HG02885 (cell line): ENCODE results near the gene P2RY13.

Experiments used
- ATAC-seq: cut with Tn5 transposase; IDR thresholded peaks from one replicate; pipeline ENCODE4 v1.9.1; 2021; ENCODE audit warnings: mild to moderate bottlenecking; ENCODE audit not compliant: unreplicated experiment, poor library complexity

Gene P2RY13

DNA sequence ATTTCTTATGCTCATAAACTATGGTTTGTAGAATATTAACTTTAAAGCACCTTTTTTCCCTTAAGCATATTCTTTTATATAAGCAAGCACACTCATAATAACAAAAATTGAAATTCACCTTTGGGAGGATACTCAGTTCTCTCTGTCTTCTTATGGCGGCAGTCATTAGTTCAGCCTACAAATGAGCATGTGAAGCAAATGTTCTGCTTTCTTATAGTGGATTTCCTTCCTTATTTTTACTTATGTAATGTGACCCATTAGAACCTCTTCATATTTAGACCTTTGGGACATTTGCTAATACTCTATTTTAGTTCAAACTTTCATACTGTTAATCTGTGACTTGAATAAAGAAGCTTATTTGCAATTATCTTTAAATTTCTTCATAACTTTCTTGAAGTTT lies at the start of gene P2RY13:
TSS of gene P2RY13 (minus strand) at position 187 of the 400 bp plus-strand sequence. CDS start at position 166, 21 bp downstream.
- no peak for ATAC-seq

DNA sequence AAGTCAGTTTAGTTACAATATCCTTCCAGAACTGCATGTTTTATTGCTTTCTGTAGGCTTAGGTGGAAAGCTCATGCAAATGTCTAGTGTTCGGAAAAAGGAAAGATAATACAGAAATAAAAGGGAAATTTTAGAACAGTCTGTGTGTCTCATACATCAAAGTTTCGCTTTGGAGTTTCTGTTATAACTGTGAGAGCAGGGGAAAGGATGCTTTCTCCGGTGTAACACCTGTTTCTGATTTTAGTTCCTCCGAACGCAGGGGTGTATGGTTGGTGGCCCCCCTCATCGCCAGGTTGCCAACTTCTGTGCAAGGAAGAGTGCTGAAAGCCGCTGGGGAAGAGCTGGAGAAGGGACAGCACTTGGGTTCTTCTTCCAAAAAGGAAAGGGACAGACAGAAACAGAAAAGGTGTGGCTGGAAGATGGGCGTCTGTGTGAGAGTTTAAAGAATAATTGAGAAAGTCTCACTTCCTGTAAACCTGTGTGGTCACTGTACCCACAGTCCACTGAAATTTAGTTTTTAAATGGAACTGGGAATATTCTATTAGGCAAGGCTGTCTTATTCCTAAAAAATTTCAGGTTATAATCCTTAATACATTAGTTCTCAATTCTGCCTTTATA lies 48.5 kb upstream of the P2RY13 start:
- peak; percentile 73 for ATAC-seq

DNA sequence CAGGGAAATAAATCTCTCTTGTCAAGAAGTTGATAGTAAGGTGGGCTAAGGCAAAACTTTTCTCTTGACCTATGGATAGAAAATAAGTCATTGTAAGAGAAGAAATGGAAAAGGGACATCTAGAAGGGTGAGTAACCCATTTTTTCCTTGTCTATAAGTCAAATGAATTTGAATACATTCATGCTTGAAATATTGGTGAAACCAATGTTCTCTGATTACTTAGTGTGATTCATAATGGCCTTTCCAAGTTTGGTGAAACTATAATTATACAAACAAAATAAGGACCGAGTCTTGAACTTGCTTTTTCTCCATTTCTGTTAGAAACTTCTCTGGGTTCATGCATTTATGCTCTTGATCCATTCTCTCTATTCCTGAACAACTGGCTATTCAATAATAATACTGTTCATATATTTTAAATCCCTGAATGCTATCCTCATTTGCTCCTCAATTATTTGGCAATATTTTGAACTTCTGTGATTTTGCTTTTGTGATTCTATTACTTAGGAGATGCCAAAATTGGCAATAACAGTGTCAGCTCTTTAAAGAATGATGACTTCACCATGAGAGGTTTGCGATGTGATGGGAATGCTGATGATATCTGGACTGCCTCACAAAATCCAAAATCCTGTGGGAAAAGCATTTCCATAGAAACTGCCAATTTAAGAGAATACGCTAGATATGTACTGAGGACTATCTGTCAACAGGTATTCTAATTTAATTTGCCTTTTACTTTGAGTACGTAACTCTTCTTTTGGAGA lies 42.9 kb upstream of the P2RY13 start:
- ATAC-seq, result no peak

DNA sequence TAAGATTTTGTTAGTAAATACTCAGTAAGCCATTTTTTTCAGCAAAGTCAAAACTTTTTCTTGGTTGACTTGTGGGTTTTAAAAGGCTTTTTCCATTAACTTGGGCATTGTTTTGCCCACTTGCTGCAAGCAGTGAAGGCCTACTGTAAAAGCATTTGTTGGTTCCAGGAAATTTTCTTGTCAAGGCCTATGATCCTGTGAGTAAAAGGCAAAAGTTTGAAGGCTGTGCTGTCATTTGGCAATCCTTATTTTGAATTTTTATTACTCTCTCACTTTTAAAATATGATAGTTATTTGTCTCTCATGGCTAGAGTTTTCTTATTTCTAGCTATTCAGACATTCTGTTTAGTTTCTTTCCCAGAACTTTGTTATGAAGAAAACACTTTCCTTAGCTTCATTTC lies 42.2 kb upstream of the P2RY13 start:
- no peak for ATAC-seq

DNA sequence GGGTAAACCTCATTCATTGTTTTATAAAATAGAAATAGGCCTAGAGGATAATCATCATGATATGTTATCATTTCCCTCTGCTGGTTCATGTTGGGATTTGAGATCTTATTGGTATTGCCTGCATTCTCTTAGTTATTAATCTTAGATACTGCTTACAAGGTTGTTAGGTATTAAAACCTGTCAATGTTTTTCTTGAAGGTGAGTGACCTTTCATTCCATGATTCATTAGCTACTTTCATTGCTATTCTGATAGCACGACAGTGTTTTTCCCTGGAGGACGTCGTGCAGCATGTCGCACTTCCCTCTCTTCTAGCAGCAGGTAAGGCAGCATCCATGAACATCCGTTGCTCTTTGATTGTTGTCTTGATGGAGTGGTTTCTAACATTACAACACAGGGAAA lies 38.1 kb upstream of the P2RY13 start:
- ATAC-seq, result no peak

DNA sequence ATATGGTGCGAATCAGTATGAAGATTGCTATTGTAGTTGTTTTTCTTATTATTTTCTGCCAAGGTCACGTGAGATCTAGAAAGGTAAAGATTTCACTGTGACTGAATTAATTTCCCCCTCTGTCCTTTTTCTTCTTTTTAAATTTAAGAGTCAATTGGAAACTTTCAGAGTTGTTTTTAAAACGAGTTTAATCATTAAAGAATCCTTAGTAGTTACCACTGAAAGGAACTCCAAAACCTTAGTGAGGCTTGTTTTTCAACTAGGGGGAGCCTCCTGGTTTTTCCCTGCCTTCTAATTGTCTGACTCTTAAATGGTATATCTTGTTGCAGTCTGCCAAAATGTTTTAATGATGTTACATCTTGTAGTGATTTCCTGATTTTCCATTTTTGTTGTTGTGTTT lies 37.6 kb upstream of the P2RY13 start:
- no peak for ATAC-seq

DNA sequence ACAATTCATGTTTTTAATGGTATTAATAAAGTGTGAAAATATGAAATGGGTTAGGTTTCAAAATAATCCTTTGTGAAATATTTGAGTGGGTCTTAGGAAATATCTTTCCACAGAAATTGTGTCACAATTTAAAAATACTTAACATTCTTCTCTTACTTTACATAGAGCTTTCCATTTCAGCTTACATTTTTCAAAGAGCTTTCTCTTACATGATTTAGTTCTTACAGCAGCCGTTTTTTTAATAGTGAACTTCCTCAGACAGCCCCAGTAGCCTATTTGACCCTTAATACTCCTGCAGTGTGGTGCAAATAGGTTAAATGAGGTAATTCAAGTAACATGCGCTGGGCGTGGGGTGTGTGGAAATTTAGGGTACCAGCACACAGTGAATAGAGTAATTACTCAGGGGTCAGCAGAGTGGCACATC lies 33.4 kb upstream of the P2RY13 start:
- ATAC-seq, result no peak

DNA sequence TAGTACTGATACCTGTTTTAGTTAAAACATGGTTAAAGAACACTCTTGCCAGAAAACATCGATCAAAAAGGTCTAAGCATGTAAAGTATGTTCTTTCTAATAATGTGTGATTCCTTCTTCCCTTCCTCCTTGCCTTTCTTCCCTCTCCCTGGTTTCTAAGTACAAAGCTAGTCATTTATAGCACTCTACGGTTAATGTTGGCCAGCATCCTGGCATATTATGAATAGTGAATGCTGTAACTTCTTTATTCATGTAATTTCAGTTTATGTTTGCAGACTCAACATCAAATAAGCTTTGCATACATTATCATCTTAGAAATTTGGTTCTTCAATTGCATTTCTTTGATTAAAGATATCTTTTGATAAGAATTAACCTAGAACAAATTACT lies 28.1 kb upstream of the P2RY13 start:
- no peak for ATAC-seq

DNA sequence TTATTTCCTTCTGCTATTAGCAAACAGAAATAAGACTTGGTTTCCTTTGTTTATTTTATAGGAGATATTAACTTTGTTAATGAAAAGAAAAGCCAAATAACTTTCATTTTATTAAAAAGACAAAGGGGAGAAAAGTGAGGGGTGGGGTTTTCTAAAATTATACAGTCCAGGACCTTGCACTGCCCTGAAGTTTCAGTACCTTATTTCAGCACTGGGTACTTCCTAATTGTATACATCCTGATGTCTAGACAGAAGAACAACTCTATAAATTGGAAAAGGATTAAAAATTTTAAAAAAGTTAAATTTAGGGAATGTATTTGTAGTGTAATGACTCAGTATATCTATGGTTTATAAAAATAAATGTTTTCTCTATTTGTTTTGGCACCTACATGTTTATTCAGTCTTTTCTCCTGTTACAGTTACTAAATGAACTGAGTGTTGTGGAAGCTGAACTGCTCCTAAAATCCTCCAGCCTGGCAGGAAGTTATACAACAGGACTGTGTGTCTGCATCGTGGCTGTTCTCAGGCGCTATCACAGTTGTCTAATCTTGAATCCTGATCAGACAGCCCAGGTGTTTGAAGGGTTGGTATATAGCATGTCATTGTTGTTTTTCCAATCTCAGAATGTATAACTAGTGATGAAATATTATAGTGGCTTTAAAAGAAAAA lies 27.6 kb upstream of the P2RY13 start:
- ATAC-seq, result no peak

DNA sequence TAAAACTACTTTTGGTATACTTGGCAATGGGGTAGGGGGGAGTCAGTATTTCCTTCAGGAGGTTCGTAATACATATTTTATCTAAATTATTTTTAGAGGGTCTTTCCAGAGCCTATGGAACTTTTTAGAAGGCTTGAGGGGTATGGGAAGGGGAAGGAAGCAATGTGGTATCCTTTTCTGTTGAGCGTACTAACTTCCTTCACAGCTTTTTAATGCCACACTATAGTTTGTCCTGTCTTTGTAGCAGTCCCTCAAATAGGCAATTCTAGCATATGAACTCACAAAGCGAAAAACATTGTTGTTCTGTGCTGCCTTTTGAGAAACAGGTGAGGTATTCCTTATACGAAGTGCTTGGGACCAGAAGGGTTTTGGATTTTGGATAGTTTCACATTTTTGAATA lies 22.3 kb upstream of the P2RY13 start:
- ATAC-seq, result peak; percentile 23

DNA sequence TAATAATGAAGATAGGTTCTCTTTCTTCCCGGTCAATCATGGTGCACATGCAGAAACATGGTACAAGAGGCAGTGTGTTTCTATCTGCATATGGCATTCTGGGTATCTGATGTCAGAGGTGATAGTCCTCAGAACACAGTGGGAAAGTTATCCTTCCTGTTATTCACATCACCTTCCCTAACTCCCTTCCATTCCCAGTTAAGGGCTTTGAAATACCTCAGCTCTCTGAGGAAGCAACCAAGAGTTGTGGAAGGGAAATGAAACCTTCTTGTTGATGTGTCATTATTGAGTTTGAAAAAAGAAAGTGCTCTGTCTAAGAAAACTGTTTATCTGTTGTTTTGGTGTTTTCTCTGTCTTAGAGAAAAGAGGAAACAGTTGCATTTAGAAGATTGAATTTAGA lies 21.9 kb upstream of the P2RY13 start:
- peak; percentile 94 for ATAC-seq

DNA sequence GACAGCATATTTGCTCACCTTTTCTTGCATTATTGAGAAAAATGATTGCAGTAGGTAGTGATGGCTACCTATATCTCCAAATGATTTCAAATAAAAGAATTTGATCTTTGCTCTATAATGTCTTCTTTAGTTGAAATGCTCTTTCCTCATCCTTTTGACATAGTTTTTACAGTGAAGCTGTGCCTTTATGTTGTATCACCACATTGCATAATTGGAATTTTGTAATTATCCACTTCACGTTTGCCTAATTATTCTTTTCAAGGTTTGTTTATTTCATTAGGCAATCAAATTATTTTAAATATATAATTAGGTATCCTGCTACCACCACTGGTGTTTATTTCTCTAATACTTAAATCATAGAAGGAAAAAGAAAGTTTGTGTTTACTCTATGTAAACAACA lies 21.3 kb upstream of the P2RY13 start:
- no peak for ATAC-seq

DNA sequence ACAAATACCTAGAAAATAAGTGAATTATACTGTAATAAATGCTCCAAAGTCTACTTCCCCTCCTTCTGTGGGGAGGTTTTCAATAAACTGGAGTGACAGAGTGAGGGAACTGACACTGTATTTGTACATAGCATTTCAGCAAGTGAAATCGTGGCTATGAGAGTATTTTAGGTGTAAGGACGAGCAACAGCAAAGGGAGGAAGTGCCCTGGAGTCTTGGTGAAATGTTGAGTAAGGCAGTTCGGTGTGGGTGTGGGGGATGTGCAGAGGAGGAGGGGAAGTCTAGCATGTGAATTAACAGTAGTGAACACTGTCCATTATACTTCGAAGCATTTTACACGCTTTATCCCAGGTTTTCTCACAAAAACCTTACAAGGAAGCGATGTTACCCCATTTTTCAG lies 18.1 kb upstream of the P2RY13 start:
- ATAC-seq, result no peak

DNA sequence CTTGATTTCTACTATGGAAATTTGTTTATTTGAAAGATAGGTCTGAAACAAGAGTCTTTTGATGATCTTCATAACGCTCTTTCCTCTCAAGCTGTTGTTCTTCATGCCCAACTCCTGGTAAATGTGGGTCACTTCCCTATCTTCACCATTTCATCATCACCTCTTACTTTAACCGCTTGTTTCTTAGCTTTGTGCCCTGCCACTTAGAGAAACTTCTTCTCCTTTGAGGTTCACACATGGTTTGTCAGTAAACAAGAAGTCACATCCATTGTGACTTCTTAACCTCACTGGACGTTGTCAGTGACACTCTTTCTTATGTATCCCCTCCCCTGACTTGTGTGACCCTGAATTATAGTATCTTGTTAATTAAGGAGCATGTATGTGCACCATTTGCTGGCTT lies 16.9 kb upstream of the P2RY13 start:
- no peak for ATAC-seq

DNA sequence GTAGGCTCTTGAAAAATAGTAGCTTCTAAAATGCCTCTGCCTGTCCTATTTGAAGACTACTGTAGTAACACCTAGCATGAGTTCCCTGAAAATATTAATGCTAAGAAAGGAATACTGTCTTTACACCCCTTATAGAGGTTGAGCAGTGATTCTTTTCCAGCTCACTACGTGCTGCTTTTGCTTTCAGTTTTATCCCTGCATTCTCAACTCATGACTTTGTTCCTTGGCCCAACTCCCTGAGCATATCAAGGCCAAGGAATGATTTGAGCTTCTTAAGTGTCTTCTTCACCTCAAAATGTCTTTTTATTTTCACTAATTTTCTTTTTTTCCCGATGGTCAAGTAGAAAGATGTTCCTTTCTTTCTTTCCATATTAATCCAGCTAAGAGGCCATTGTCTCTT lies 16.5 kb upstream of the P2RY13 start:
- no peak for ATAC-seq

DNA sequence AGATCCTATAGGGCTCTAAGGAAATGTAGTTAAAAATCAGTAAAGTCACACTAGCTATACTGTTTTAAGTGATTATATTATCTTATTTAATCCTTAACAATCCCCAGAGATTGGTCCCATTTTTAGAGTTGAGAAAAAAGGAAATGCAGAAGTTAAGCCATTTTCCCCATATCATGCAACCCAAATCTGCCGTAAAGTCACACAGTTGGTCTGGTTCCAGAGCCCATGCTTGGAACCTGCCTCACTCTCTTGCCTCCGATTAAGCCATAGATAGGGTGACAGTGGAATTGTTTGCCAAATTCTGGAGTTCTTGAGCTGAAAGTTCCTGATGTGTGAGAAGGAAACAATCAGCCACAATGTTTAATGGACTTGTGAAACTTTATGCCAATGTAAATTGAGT lies 2.3 kb upstream of the P2RY13 start:
- ATAC-seq, result no peak

DNA sequence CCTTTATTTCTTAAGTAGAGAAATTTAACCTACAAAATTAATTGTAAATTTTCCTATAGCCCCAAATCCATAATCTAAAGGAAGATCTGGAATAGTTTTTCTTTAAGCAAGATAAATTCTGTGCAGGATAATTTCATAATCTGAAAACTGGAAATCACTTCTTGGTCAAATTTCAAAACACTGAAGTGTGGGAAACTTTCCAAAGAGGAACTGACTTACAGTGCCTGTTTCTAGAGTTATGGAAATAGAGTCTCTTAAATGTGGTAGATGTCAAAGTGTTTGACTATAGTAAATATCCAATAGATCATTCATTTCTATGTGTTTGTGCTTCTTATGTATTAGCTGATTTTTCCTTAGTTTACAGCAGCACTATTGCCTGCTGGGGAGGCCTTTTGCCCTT lies 1.6 kb upstream of the P2RY13 start:
- no peak for ATAC-seq

DNA sequence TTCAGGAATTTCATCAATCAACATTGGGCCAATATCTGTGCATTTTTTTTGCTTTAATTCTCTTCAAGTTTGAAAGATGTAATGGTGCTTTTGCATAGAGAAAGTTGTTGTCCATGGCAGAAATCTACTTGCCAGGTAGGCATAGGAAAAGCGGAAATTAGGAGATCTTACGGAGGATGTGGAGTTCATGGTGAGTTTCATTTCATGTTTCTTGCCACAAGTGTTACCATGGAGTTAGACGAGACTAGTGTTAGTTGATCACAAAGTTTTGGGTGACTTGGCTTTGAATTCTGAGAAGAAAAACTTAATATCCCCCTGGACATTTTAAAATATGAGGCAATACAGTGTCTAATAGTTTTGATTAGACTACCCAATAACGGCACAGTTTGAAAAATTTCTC lies 1.0 kb upstream of the P2RY13 start:
- no peak for ATAC-seq

DNA sequence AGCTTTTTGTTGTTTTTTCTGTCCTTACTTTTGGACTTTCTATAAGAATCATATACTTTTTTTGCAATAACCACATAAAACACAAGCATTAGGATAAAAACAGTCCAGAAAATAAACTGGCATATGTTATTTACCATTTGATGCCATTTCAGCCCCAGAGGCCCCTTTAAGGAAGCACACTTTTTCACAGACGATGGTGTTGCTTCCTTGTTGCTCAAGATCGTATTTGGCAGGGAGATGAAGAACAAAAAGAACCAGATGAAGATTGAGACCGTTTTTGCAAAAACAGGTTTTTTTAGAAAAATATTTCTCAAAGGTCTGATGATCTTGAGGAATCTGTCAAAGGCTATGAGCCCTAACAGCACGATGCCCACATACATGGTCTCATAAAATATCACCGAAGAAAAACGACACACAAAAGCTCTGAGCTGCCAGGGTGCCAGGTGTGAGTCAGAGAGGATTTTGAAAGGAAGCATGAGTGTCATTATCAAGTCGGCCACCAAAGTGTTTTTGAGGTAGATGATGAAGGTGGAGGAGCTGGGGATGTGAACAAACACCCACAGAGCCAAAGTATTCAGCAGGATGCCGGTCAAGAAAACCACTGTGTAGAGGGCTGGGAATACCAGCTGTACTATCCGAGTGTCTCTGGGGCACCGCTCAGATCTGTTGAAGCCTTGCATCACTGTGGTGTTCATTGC lies 902 bp downstream of the P2RY13 start:
- no peak for ATAC-seq

DNA sequence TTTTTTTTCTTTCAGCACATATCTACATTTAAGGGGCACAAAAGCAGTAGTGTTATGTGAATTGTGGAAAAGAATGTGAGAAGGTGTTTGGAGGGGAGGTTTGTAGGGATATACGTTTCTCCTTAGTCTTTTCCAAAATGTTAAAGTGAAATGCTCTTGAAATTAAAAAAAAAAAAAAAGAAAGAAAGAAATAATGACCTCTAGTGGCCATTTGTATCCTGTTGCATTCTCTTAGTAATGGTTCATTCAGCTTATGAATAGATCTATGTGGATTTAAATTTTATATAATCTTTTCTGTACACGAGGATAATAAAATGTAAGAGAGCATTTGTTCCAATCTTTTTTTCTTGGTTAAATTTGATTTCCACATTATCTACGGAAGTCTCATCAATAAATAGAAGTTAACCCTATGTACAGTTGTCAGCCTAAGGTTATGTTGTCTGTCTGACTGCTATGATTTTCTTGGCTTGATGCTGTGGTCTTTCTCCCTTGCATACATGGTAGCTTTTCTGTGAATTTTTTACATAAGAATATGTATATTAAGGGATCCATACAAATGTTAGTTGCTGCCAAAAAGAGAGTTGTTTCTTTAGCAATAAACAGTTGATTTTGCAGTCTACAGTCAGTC lies 1.7 kb downstream of the P2RY13 start:
- no peak for ATAC-seq

DNA sequence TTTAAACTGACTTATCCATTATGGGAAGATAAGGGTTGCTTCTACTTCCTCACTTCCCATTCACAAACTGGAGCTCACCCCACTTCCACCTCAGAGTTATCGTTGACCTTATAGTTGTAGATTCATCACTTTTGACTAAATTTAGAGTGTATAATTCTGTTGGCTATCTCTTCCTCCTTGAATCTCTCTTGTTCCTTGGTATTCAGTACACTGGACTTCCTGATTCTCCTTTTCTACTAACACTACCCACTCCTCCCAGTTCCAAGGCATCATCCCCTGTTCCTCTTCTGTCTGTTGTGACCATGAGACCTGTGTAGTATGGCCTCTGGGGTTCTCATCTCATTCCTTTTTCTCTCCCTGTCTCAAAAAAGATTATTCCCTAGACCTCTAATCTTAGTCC lies 6.8 kb downstream of the P2RY13 start:
- no peak for ATAC-seq
